GM23338 (cell line): Measurements from ENCODE around the gene OAT. TPM values are rescaled to one million over a fixed set of nuclear protein-coding genes. Genes with fewer than 3 reads are reported as not detected.

Experiments used
- ATAC-seq: fragments of 200-7000 bp; cut with Tn5 transposase; 3 replicates; pipeline ENCODE4 v1.9.1; 2020
- DNase-seq: peaks from one replicate; pipeline ENCODE4 v3.0.0-alpha.2; 2015; ENCODE audit warnings: low spot score
- H2AFZ ChIP-seq: fragments of 200-600 bp; sonication (generic); 2 replicates; pipeline ENCODE4 v1.8.0; 2016; ENCODE audit warnings: antibody characterized with exemption, mild to moderate bottlenecking, moderate library complexity
- H3F3A ChIP-seq: fragments of 200-600 bp; sonication (generic); replicated peaks from 2 replicates; pipeline ENCODE4 v1.8.0; 2017; ENCODE audit warnings: antibody characterized with exemption, mixed run types, low read depth
- H3K27ac ChIP-seq: fragments of 200-600 bp; sonication (generic); 2 replicates; pipeline ENCODE4 v1.6.1; 2016; ENCODE audit warnings: low read depth
- H3K27me3 ChIP-seq: fragments of 200-600 bp; sonication (generic); 2 replicates; pipeline ENCODE4 v1.8.0; 2016; ENCODE audit warnings: mild to moderate bottlenecking, mixed run types, moderate library complexity; ENCODE audit not compliant: insufficient read depth
- H3K36me3 ChIP-seq: fragments of 200-600 bp; sonication (generic); 2 replicates; pipeline ENCODE4 v1.8.0; 2016; ENCODE audit warnings: mild to moderate bottlenecking; ENCODE audit not compliant: insufficient read depth
- H3K4me1 ChIP-seq: fragments of 200-600 bp; sonication (generic); 2 replicates; pipeline ENCODE4 v1.8.0; 2016; ENCODE audit warnings: mild to moderate bottlenecking, moderate library complexity; ENCODE audit not compliant: insufficient read depth
- H3K4me2 ChIP-seq: fragments of 200-600 bp; sonication (generic); 2 replicates; pipeline ENCODE4 v1.7.1; 2017; ENCODE audit warnings: mixed run types
- H3K4me3 ChIP-seq: fragments of 200-600 bp; sonication (generic); 2 replicates; pipeline ENCODE4 v1.6.1; 2016; ENCODE audit warnings: mixed run types
- H3K79me2 ChIP-seq: fragments of 200-600 bp; sonication (generic); replicated peaks from 2 replicates; pipeline ENCODE4 v1.8.0; 2017; ENCODE audit warnings: mild to moderate bottlenecking; ENCODE audit not compliant: insufficient read depth
- H3K9me2 ChIP-seq: fragments of 200-600 bp; sonication (generic); 2 replicates; pipeline ENCODE4 v1.8.0; 2017; ENCODE audit not compliant: insufficient read depth
- H4K20me1 ChIP-seq: fragments of 200-600 bp; sonication (generic); replicated peaks from 2 replicates; pipeline ENCODE4 v1.8.0; 2017; ENCODE audit warnings: mild to moderate bottlenecking; ENCODE audit not compliant: insufficient read depth
- H3K27ac Mint-ChIP-seq: 2 replicates; pipeline ENCODE4 v1.8.0; 2020; ENCODE audit warnings: inconsistent platforms, mild to moderate bottlenecking, moderate library complexity, mixed read lengths
- H3K27me3 Mint-ChIP-seq: 3 replicates; pipeline ENCODE4 v1.8.0; 2022; ENCODE audit warnings: low read depth, mild to moderate bottlenecking, moderate library complexity, mixed read lengths, inconsistent platforms; ENCODE audit not compliant: insufficient read depth, poor library complexity
- H3K36me3 Mint-ChIP-seq: 3 replicates; pipeline ENCODE4 v1.8.0; 2021; ENCODE audit warnings: low read depth, mild to moderate bottlenecking, inconsistent platforms, moderate library complexity, mixed read lengths
- H3K4me1 Mint-ChIP-seq: 3 replicates; pipeline ENCODE4 v1.8.0; 2020; ENCODE audit warnings: mild to moderate bottlenecking, inconsistent platforms, mixed read lengths
- H3K4me3 Mint-ChIP-seq: 3 replicates; pipeline ENCODE4 v1.8.0; 2021; ENCODE audit warnings: moderate library complexity, mild to moderate bottlenecking, inconsistent platforms, mixed read lengths
- H3K9me3 Mint-ChIP-seq: 3 replicates; pipeline ENCODE4 v1.8.0; 2020; ENCODE audit warnings: moderate library complexity, mild to moderate bottlenecking, inconsistent platforms, mixed read lengths
- CTCF ChIP-seq, 2 experiments: fragments of 200-600 bp in 1 of 2; sonication (generic) in 1 of 2; conservative IDR thresholded peaks; 2 replicates each; pipeline versions ENCODE4 v1.5.1 to v1.6.1; 2016 to 2017; ENCODE audit warnings: antibody characterized with exemption in 2 of 2, low read depth in 2 of 2, mild to moderate bottlenecking in 2 of 2, moderate library complexity in 1 of 2
- ETS1 ChIP-seq: IDR thresholded peaks from 2 replicates; pipeline ENCODE4 v1.6.1; 2016; ENCODE audit warnings: antibody characterized with exemption
- EZH2phosphoT487 ChIP-seq: fragments of 200-600 bp; sonication (generic); IDR thresholded peaks from one replicate; pipeline ENCODE4 v1.8.1; 2018; ENCODE audit warnings: antibody characterized with exemption; ENCODE audit not compliant: unreplicated experiment
- JUNB ChIP-seq: IDR thresholded peaks from one replicate; pipeline ENCODE4 v1.6.1; 2016; ENCODE audit warnings: antibody characterized with exemption; ENCODE audit not compliant: unreplicated experiment
- NANOG ChIP-seq: IDR thresholded peaks from 2 replicates; pipeline ENCODE4 v1.6.1; 2016; ENCODE audit warnings: antibody characterized with exemption, borderline replicate concordance
- POLR2AphosphoS5 ChIP-seq: IDR thresholded peaks from 2 replicates; pipeline ENCODE4 v1.6.1; 2016; ENCODE audit warnings: antibody characterized with exemption, low read depth
- STAT1 ChIP-seq: IDR thresholded peaks from one replicate; pipeline ENCODE4 v1.6.1; 2016; ENCODE audit warnings: antibody characterized with exemption; ENCODE audit not compliant: unreplicated experiment
- ZNF114 ChIP-seq: fragments of 250-450 bp; sonication (Bioruptor Pico); IDR thresholded peaks from 2 replicates; pipeline ENCODE4 v1.5.0; 2020; ENCODE audit warnings: mild to moderate bottlenecking, moderate library complexity
- ZNF331 ChIP-seq: fragments of 250-450 bp; sonication (Bioruptor Pico); IDR thresholded peaks from 2 replicates; pipeline ENCODE4 v1.5.0; 2020; ENCODE audit warnings: low read depth, mild to moderate bottlenecking, moderate library complexity
- polyA plus RNA-seq: library from polyadenylated mRNA; unstranded; fragments of >200 nt; fragmentation: Nextera tagmentation; extraction: Ambion mirVana; gene quantifications from 2 replicates; pipeline ENCODE4 v1.2.1, GENCODE V29; 2016
- total RNA-seq: library from RNA; depleted of rRNA; stranded (reverse); fragments of >200 nt; shearing (Covaris generic); gene quantifications from 2 replicates; pipeline ENCODE4 v1.2.3, GENCODE V29; 2014
- TF ChIP-seq, protein P1 (sequence below): IDR thresholded peaks from one replicate; pipeline ENCODE4 v1.6.1; 2018; ENCODE audit warnings: antibody characterized with exemption; ENCODE audit not compliant: unreplicated experiment

The OAT gene
- total and polyA plus RNA-seq, 2 experiments from 2014 or later, result 131 to 139 TPM

- TF ChIP-seq ETS1 (no peak), STAT1 (no peak), EZH2phosphoT487 (no peak), POLR2AphosphoS5 (no peak), NANOG (no peak), ZNF114 (CRISPR knock-in tag) (no peak), JUNB (no peak), ZNF331 (CRISPR knock-in tag) (no peak)
- TF ChIP-seq, protein P1, sequence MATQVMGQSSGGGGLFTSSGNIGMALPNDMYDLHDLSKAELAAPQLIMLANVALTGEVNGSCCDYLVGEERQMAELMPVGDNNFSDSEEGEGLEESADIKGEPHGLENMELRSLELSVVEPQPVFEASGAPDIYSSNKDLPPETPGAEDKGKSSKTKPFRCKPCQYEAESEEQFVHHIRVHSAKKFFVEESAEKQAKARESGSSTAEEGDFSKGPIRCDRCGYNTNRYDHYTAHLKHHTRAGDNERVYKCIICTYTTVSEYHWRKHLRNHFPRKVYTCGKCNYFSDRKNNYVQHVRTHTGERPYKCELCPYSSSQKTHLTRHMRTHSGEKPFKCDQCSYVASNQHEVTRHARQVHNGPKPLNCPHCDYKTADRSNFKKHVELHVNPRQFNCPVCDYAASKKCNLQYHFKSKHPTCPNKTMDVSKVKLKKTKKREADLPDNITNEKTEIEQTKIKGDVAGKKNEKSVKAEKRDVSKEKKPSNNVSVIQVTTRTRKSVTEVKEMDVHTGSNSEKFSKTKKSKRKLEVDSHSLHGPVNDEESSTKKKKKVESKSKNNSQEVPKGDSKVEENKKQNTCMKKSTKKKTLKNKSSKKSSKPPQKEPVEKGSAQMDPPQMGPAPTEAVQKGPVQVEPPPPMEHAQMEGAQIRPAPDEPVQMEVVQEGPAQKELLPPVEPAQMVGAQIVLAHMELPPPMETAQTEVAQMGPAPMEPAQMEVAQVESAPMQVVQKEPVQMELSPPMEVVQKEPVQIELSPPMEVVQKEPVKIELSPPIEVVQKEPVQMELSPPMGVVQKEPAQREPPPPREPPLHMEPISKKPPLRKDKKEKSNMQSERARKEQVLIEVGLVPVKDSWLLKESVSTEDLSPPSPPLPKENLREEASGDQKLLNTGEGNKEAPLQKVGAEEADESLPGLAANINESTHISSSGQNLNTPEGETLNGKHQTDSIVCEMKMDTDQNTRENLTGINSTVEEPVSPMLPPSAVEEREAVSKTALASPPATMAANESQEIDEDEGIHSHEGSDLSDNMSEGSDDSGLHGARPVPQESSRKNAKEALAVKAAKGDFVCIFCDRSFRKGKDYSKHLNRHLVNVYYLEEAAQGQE, result no peak
Observed at GRCh38 chr10:124425227-124425962, 6.7 kb upstream of the OAT start (continued).

GRCh38 chr10:124423813-124424212, 5.1 kb upstream of the OAT start:
- Histone ChIP-seq H3K79me2 (no peaks in the 10 kb centered on the region), H3K36me3 (no peaks in the 10 kb centered on the region), H4K20me1 (no peaks in the 10 kb centered on the region), H3K27ac (no peak overlapping the region), H3F3A (peaks cover 10% of the 10 kb centered on the region; the same call in 1 of the 2 replicates), H3K4me2 (no peak overlapping the region), H3K27me3 (0 out of 2 replicates have a peak, but pooled peaks cover 4% of the 10 kb centered on the region), H3K9me2 (no peaks in the 10 kb centered on the region), H2AFZ (no peak overlapping the region), H3K4me3 (no peak overlapping the region), H3K4me1 (peaks cover 36% of the 10 kb centered on the region)
- Mint-ChIP-seq H3K9me3 (no peaks in the 10 kb centered on the region), H3K27me3 (peaks cover 16% of the 10 kb centered on the region), H3K4me1 (peaks cover 22% of the 10 kb centered on the region), H3K4me3 (no peak overlapping the region), H3K36me3 (no peaks in the 10 kb centered on the region), H3K27ac (no peak overlapping the region)
- DNase-seq, result no peak
- no peak for TF ChIP-seq CTCF (conservative IDR thresholded peaks at IDR 0.05; ENCODE audit: low read depth in 2 of 2)
- no peak for ATAC-seq
